Stimulated activated CD8-positive, alpha-beta memory T cell treated with anti-CD3 and anti-CD28 coated beads, Interleukin-12 subunit alpha, Interleukin-12 subunit beta, amount 100 ng/mL, for 24 hours (primary cell): ENCODE data around the gene BBS9.
"Not testable (repeated sequence)": the region's sequence is repeated elsewhere in the genome, so short reads cannot be mapped to it uniquely, and the experiment has no call there.

ENCODE experiments used
- DNase-seq: peaks from one replicate; pipeline ENCODE4 v3.0.0-alpha.2; 2020; ENCODE audit errors: extremely low read depth

The BBS9 gene

DNA sequence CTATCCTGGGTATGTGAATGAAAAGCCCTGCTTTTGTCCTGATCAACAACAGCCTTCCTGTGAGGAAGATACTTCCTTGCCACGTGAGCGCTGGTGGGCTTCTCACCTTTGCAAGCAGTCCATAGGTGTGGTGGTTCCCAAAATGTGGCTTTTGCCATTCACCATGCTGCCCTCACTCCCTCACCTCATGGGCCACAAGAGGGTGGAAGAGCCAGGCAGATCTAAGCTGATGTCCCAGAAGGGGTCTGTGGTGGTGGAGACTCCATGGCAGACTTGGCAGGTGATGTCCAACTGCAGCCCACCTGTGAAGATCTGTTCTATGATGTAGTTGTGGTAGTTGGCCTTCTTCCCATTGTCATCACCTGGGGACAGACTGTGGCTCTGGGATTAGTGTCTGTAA is 147.4 kb downstream of the BBS9 start:
- no peak for DNase-seq

DNA sequence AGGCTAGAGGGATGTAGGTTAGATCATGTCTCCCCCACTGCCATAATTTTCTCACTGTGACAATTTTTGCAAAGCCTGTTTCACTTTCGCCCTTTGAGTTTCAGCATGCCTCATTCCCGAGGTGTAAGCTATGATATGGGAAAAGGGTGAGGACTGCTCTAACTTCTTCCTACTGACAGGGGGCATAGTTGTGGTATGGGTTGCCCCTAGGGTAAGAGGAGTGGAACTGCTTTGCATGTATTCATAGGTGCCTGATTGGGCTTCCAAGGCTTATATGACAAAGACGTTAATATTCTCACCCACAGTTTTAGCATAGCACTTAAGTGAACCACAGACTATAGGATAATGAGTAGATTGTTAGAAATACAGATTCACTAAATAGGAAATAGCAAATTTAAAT is 148.7 kb downstream of the BBS9 start:
- no peak for DNase-seq

DNA sequence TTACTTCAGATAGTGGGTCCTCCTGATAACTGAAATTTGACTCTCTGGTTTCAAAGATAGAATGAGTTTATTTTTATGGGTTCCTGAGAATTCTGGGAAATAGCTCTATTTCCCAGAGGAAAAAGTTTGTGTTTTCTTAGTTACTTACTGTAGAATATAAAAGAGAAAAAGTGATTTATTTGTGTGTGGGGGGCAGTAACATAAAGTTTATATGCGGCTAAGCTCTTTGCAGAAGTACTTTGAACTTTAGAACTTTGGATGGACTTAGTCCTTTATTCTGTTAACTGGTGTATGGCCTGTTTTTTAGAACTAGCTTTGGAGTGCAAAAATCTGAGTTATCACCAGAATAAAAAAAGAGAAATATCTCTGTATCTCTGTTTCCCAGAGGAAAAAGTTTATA is 157.1 kb downstream of the BBS9 start:
- DNase-seq: no peak

DNA sequence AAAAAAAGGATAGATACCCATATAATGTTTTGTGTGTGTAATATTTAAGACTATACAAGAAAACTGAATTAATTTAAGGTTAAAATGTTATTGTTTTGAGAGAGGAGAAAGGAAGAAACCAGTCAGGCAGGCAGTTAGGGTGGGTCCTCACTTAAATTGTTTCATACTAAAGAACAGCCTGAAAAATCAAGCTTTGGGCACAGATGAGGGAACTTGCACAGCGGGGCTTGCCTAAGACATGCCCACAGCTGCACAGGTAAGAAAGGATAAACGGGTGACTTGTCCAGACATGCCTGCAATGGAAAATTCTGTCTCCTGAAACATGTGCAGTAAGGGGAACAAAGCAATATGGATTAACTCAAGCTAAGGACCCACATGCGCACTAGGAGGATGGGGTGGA is 158.4 kb downstream of the BBS9 start:
- DNase-seq: no peak

DNA sequence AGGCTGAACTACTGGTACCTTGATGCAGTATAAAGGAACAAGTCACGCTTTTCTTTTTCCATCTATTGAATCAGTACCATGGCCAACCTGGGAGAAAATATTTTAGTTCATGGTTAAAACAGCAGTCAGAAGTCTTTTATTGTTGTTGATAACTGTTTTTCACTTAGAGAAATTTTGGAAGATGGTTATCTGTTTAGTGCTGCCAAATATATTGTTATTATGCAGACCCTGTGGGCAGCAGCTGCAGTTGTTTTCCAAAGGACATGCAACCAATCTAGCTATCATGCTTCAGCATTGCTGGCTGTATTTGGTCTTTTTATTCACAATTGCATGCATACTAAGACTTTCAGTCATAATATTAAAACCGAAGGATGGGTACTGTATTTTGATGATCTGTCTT is 169.5 kb downstream of the BBS9 start:
- DNase-seq: no peak

DNA sequence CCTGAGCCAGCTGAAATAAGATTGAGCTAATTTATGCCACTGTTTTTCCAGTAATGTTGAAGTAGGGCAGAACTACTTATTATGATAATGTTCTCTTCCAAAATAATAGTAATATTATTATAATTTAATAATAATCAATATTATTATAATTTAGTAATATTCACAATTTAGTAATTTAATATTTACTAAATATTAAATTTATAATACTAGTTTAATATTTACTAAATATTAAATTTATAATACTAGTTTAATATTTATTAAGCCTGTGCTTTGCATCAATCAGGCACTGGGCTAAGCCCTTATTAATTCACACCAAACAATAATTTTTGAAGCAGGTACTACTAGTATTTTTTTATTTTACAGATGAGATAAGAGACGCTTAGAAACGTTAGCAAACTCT is 170.1 kb downstream of the BBS9 start:
- no peak for DNase-seq

DNA sequence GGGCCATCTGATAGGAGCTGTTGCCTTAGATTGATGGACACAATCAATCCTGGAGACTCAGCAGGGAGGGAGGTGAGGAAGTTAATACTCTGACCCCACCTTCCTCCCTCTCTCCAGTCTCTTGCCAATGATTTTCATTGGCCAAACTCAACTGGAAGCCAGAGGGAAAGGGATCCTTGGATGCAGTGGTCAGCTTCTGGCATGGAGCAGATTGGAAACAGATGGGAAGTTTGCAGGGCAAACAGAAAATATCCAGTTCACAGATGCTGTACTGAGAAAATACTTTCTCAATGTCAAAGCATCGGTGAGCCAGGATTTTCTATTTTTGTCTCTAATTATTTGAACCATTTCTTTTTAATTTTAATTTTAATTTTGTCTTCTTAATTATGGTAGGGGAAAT is 170.8 kb downstream of the BBS9 start:
- DNase-seq: no peak

DNA sequence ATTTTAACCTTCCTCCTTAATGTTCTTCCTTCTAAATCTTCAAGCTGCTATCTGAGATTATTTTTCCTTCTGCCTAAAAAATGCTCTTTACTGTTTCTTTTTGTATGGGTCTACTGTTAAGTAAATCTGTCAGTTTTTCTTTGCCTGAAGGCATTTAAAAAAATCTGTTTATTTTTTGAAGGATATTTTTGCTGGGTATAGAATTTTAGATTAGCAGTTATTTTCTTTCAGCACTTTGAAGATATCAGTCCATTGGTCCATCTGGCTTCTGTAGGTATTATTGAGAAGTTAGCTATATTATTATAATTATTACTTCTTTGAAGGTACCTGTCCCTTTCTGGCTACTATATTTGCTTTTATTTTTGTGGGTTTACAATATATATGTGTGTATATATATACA is 171.4 kb downstream of the BBS9 start:
- no peak for DNase-seq

DNA sequence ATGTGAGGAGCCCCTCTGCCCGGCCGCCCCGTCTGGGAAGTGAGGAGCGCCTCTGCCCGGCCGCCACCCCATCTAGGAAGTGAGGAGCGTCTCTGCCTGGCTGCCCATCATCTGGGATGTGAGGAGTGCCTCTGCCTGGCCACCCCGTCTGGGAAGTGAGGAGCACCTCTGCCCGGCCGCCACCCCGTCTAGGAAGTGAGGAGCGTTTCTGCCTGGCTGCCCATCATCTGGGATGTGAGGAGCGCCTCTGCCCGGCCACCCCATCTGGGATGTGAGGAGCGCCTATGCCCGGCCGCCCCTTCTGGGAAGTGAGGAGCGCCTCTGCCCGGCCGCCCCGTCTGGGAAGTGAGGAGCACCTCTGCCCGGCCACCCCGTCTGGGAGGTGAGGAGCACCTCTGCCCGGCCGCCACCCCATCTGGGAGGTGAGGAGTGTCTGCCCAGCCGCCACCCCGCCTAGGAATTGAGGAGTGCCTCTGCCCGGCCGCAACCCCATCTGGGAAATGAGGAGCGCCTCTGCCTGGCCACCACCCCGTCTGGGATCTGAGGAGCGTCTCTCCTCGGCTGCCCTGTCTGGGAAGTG is 174.7 kb downstream of the BBS9 start:
- not testable (repeated sequence) for DNase-seq

DNA sequence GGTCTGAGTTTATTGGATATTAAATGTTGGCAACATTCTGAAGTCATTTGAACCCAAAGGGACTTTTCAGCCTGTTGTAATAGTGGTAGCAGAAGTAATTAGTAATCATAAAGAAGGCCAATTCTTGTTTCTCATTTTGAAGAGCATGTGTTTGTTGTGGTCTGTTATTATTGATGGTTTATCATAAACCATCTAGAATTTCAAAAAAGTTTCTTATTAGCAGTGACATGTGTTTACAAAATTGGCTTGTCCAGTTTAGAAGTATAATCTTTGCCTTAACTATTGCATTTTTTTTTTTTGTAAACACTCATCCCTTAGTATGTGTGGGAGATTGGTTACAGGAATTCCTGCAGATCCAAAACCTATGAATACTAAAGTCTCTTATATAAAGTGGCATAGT is 177.8 kb downstream of the BBS9 start:
- no peak for DNase-seq

- DNase-seq: no peak
Measured at GRCh38 chr7:33310546-33310945, 181.2 kb downstream of the BBS9 start.

DNA sequence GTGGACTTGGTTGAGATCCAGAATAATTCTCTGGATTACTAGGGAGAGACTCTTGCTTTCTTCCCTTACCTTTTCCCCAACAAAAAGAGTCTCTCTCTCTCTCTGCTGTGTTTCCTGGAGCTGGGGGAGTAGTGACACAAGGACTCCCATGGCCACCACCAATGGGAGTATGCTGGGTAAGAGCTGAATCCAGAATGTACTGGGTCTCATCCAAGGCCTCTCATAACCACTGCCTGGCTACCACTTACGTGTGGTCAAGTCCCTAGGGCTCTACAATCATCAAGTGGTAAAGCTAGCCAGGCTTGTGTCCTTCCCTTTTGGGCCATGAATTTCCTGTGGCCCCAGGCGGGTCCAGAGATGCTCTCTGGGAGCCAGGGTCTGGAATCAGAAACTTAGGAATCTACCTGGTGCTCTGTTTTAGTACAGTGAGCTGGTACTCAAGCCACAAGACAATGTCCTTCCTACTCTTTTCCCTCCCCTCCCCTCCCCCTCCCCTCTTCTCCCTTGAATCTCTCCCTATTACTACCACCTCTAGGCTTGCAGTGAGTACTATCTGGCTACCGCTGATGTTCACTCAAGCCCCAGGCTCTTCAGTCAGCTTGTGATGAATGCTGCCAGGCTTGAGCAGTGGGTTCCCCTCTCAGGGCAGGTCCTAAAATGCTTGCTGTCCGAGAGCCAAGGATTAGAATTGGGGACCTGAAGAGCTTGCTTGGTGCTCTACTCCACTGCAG is 196.6 kb downstream of the BBS9 start:
- DNase-seq: no peak

- no peak for DNase-seq
Measured at GRCh38 chr7:33326485-33326848, 197.1 kb downstream of the BBS9 start.

DNA sequence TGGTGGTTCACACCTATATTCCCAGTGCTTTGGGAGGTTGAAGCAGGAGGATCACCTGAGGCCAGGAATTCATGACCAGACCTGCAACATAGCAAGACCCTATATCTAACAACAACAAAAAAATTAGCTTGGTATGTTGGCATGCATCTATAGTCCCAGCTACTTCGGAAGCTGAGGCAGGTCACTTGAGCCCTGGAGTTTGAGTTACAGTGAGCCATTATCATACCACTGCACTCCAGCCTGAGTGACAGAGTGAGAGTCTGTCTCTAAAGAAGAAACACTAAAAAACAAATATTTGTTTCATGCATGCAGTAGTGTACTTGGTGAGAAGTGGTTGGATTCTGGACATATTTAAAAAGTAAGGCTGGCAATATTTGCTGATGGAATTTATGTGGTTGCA is 198.1 kb downstream of the BBS9 start:
- no peak for DNase-seq

DNA sequence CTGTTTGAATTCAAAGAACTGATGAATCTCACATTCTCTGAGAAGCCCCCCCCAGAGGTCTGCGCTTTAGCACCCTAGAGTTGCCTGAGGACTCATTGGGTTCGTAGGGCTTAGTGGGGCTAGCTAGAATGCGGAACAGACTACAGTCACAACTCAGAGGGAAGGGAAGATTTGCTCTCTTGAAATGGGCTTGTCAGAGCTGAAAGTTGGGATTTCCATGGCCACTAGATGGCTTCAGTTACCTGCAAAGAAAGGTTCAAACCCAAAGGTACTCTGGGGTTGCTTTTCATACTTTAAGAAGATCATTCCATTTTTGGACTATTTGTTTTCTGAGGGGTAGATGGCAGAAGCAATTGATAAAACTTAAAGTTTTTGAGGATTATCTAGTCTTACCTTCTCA is 205.0 kb downstream of the BBS9 start:
- DNase-seq: no peak

DNA sequence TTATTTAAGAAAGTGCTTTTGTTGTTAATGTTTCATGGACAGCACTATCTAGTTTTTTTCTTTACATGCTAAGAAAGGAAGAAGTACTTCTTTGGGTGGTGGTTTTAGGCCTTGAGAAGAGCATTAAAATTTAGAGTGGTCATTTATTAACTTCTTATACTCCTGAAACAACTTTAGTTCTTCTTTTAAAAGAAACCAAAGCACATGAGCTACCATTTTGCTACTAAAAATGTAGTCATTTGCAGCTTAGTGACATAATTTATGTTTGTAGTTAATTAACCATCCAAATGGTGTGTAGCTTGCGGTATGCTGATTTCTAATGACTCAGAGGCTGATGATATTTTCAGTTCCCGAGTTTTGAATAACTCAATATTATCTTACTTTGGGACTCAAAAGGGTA is 207.5 kb downstream of the BBS9 start:
- no peak for DNase-seq

GRCh38 chr7:33339074-33339790 is 209.9 kb downstream of the BBS9 start:
- DNase-seq: no peak

DNA sequence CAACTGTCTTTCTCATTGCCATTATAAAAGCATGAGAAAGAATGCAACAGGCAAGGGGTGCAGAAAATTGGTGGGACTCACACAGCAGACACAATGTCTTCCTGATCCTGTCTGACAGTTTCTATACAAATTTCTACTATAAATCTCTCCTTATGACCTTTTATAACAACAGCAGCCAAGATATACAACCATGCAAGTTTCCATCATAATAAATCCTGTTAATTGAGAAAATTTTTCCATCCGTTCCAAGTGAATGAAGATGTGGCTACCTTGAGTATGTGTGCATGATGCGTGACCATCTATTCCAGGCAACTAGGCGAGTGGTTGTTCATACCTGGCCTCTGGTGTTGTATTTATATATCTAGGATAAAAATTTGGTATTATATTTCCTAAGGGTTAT is 216.7 kb downstream of the BBS9 start:
- no peak for DNase-seq

GRCh38 chr7:33350577-33350976 is 221.2 kb downstream of the BBS9 start:
- DNase-seq: no peak

- DNase-seq: no peak
Measured at GRCh38 chr7:33351709-33352108, 222.3 kb downstream of the BBS9 start.

- no peak for DNase-seq
Measured at GRCh38 chr7:33354201-33354600, 224.8 kb downstream of the BBS9 start.

DNA sequence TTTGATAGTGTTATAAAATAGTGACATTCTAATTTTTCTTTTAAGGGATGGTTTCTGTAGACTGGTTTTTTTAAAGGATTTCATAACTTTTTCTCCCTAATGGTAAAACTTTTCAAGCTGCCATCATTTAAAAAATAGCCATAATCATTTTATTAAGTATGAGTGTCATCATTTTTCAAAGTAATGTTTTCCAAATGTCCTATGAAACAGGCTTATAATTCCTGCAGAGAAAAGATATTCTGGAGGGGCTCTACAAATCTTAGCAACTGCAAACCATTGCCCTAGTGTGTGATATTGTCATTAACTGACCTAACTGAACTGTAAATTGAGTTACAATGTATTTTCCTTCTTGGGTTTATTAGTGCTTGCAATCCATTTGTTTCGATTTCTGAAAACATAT is 226.0 kb downstream of the BBS9 start:
- DNase-seq: no peak

- DNase-seq: no peak
Measured at GRCh38 chr7:33356336-33356735, 227.0 kb downstream of the BBS9 start.
